A549 (cell line): Measurements from ENCODE around the gene PSD. TPM values are rescaled to one million over a fixed set of nuclear protein-coding genes. Genes with fewer than 3 reads are reported as not detected.

Experiments
- ATAC-seq, 2 experiments: fragments of 200-7000 bp in 1 of 2; fragments of >200 bp in 1 of 2; cut with Nextera tagmentation in 1 of 2; cut with Tn5 transposase in 1 of 2; 3 replicates each; pipeline versions ENCODE4 v1.8.0 to v1.9.1; 2018 to 2020; ENCODE audit warnings: mild to moderate bottlenecking in 1 of 2, moderate library complexity in 1 of 2
- CTCF ChIA-PET: fragments of 300-600 bp; sonication (Branson Sonifier 250); formaldehyde crosslinking; extraction: SDS; loops from one replicate; lab custom pipeline; 2021; ENCODE audit warnings: antibody characterized with exemption, inconsistent platforms; lab: Yijun Ruan, JAX
- POLR2A ChIA-PET: fragments of 350-600 bp; formaldehyde crosslinking; extraction: SDS; loops from one replicate; lab custom pipeline; 2021; ENCODE audit warnings: antibody characterized with exemption, inconsistent platforms; lab: Yijun Ruan, JAX
- DNase-seq, 2 experiments: peaks; one replicate each; pipeline versions ENCODE4 v3.0.0 to v3.0.0-alpha.2; 2011 to 2016; ENCODE audit warnings: low read depth in 1 of 2, low spot score in 1 of 2
- FAIRE-seq: peaks from 2 replicates; lab custom pipeline; 2011; peaks lifted over from hg19 to GRCh38; lab: Jason Lieb, UNC
- H3K27ac ChIP-seq, 2 experiments: fragments of >200 bp; sonication (Bioruptor Twin); formaldehyde crosslinking; 3 replicates each; pipeline ENCODE4 v1.5.1; 2016 to 2017
- H3K4me1 ChIP-seq: fragments of >200 bp; sonication (Bioruptor Twin); formaldehyde crosslinking; 3 replicates; pipeline ENCODE4 v1.6.1; 2016
- H3K4me2 ChIP-seq: fragments of >200 bp; sonication (Bioruptor Twin); formaldehyde crosslinking; 3 replicates; pipeline ENCODE4 v1.6.1; 2016
- H3K4me3 ChIP-seq: fragments of >200 bp; sonication (Bioruptor Twin); formaldehyde crosslinking; 3 replicates; pipeline ENCODE4 v1.5.1; 2016
- H3K9me3 ChIP-seq: fragments of >200 bp; sonication (Bioruptor Twin); formaldehyde crosslinking; 3 replicates; pipeline ENCODE4 v1.6.1; 2016
- BHLHE40 ChIP-seq: IDR thresholded peaks from 2 replicates; pipeline ENCODE4 v1.6.1; 2012; ENCODE audit warnings: low read depth, low read length, inconsistent platforms
- CBX2 ChIP-seq: fragments of 200-600 bp; sonication (generic); IDR thresholded peaks from 2 replicates; pipeline ENCODE4 v1.6.1; 2016; ENCODE audit warnings: low read depth, mild to moderate bottlenecking, borderline replicate concordance
- CBX8 ChIP-seq: fragments of 200-600 bp; sonication (generic); IDR thresholded peaks from 2 replicates; pipeline ENCODE4 v1.6.1; 2016
- E2F6 ChIP-seq: IDR thresholded peaks from 2 replicates; pipeline ENCODE4 v1.6.1; 2012; ENCODE audit warnings: low read depth, borderline replicate concordance
- EHF ChIP-seq: fragments of 250-450 bp; sonication (Bioruptor Pico); IDR thresholded peaks from 2 replicates; pipeline ENCODE4 v1.5.0; 2020; ENCODE audit warnings: mild to moderate bottlenecking
- EP300 ChIP-seq, 2 experiments: fragments of >200 bp; sonication (Bioruptor Twin); formaldehyde crosslinking; IDR thresholded peaks; 2 replicates in 1 of 2; 3 replicates in 1 of 2; pipeline ENCODE4 v1.6.1; 2016 to 2017
- GATA3 ChIP-seq: IDR thresholded peaks from 2 replicates; pipeline ENCODE4 v1.6.1; 2012; ENCODE audit warnings: borderline replicate concordance
- HDAC2 ChIP-seq: fragments of 200-600 bp; sonication (generic); IDR thresholded peaks from 2 replicates; pipeline ENCODE4 v1.6.1; 2016
- HOXA7 ChIP-seq: fragments of 250-450 bp; sonication (Bioruptor Pico); IDR thresholded peaks from 2 replicates; pipeline ENCODE4 v1.5.0; 2020; ENCODE audit warnings: mild to moderate bottlenecking, moderate library complexity
- JUNB ChIP-seq: fragments of >200 bp; sonication (Bioruptor Twin); formaldehyde crosslinking; IDR thresholded peaks from 2 replicates; pipeline ENCODE4 v1.6.1; 2016
- KDM1A ChIP-seq: fragments of 200-600 bp; sonication (generic); IDR thresholded peaks from 2 replicates; pipeline ENCODE4 v1.6.1; 2016; ENCODE audit warnings: low read depth, mild to moderate bottlenecking
- MAFK ChIP-seq: fragments of 450-650 bp; IDR thresholded peaks from 2 replicates; pipeline ENCODE4 v1.6.1; 2014; ENCODE audit not compliant: partially characterized antibody
- MAX ChIP-seq: IDR thresholded peaks from 2 replicates; pipeline ENCODE4 v1.6.1; 2012
- NFE2L2 ChIP-seq: fragments of 150-350 bp; conservative IDR thresholded peaks from 2 replicates; pipeline ENCODE4 v1.6.1; 2014; ENCODE audit warnings: low read length
- PHF8 ChIP-seq: fragments of 200-600 bp; sonication (generic); IDR thresholded peaks from 2 replicates; pipeline ENCODE4 v1.6.1; 2016; ENCODE audit warnings: low read depth, mild to moderate bottlenecking, antibody characterized with exemption, moderate library complexity, borderline replicate concordance
- POLR2A ChIP-seq: IDR thresholded peaks from 2 replicates; pipeline ENCODE4 v1.6.1; 2012; ENCODE audit warnings: mild to moderate bottlenecking, low read length
- RARB ChIP-seq: fragments of 250-450 bp; sonication (Bioruptor Pico); IDR thresholded peaks from 2 replicates; pipeline ENCODE4 v1.8.0; 2021; ENCODE audit warnings: mild to moderate bottlenecking, moderate library complexity
- SMC3 ChIP-seq: fragments of >200 bp; sonication (Bioruptor Twin); formaldehyde crosslinking; IDR thresholded peaks from 3 replicates; pipeline ENCODE4 v1.6.1; 2018; ENCODE audit warnings: inconsistent platforms
- SREBF2 ChIP-seq: fragments of 450-650 bp; IDR thresholded peaks from 2 replicates; pipeline ENCODE4 v1.6.1; 2014; ENCODE audit warnings: mild to moderate bottlenecking, moderate library complexity
- TFCP2L1 ChIP-seq: fragments of 250-450 bp; sonication (Bioruptor Pico); IDR thresholded peaks from 2 replicates; pipeline ENCODE4 v1.5.0; 2021; ENCODE audit warnings: mild to moderate bottlenecking
- ZFP36 ChIP-seq: fragments of 450-650 bp; IDR thresholded peaks from 2 replicates; pipeline ENCODE4 v1.6.1; 2014; ENCODE audit warnings: borderline replicate concordance; ENCODE audit not compliant: partially characterized antibody
- WGBS: methylation state at CpG from one replicate; pipeline ENCODE4 v1.1.6; 2017; ENCODE audit errors: missing lambda C conversion rate; 5-methylcytosine and 5-hydroxymethylcytosine counted together
- polyA plus RNA-seq, 4 experiments: library from polyadenylated mRNA; depleted of rRNA in 3 of 4; stranded (reverse); fragments of >200 nt; fragmentation: RNase III in 1 of 4; extraction: RNeasy Plus Mini Kit Qiagen cat#74134 plus additional on column Dnase treatment in 1 of 4; gene quantifications; 2 replicates in 3 of 4; 3 replicates in 1 of 4; pipeline ENCODE4 v1.2.3, GENCODE V29; 2011 to 2017

The PSD gene
- polyA plus RNA-seq, 2 of the 4 experiments (the other 2 are of a cell fraction) = 0.14 to 0.75 TPM

GRCh38 chr10:102431452-102432124 is 13.0 kb upstream of the PSD start:
- 0 out of 2 replicates have a peak, but pooled peaks have one; percentile 36 for TF ChIP-seq MAX
- TF ChIP-seq NFE2L2 = no peak
- no peak for TF ChIP-seq CBX2
- no peak for TF ChIP-seq SREBF2
- 0 out of 2 replicates have a peak, but pooled peaks have one; percentile 18 for TF ChIP-seq E2F6
- 21% methylated on average over 4 of the region's 4 CpGs for WGBS
- FAIRE-seq (no peak), ATAC-seq (peak; percentile 44 to 56), DNase-seq (peak in 1 of 2 experiments; percentile 45)
- POLR2A ChIA-PET = interaction anchor here (0.5 to 1.7 kb wide), 7 partner anchors 8 to 36 kb away, joined by 3 to 15 read pairs (median 3); partner anchors contain the start of genes FBXL15 and NFKB2
- Histone ChIP-seq H3K27ac (peak overlapping the region; percentile 92 to 95), H3K9me3 (no peaks in the 10 kb centered on the region), H3K4me3 (peak overlapping the region; percentile 87), H3K4me2 (peak overlapping the region; percentile 91), H3K4me1 (peaks cover 14% of the 10 kb centered on the region)
- CTCF ChIA-PET = interaction anchor here (0.7 to 17.4 kb wide), 8 partner anchors 8 to 262 kb away, joined by 3 to 337 read pairs (median 8); partner anchors contain the start of genes C10orf95, FBXL15 and NFKB2

- DNase-seq = no peak
- no peak overlapping the region for H3K4me2 ChIP-seq
- WGBS = 81% methylated on average over 8 of the region's 8 CpGs
- ChIA-PET POLR2A (no interaction called here), CTCF (interaction anchor here (17.4 kb wide), 1 partner anchor 29 kb away, joined by 337 read pairs; the partner anchor contains the start of gene NFKB2)
- H3K27ac ChIP-seq = no peak overlapping the region
- H3K9me3 ChIP-seq = no peaks in the 10 kb centered on the region
- peaks cover 9% of the 10 kb centered on the region for H3K4me1 ChIP-seq
- FAIRE-seq = no peak
- H3K4me3 ChIP-seq = no peak overlapping the region
- TF ChIP-seq KDM1A (no peak), ZFP36 (no peak), POLR2A (no peak), PHF8 (no peak), BHLHE40 (no peak), GATA3 (no peak), MAFK (no peak), EHF (no peak)
- ATAC-seq = no peak
Measured at GRCh38 chr10:102429468-102429867, 10.9 kb upstream of the PSD start.

- FAIRE-seq = no peak
- H3K9me3 ChIP-seq = no peaks in the 10 kb centered on the region
- H3K4me1 ChIP-seq = peaks cover 19% of the 10 kb centered on the region
- no peak overlapping the region for H3K4me2 ChIP-seq
- no peak overlapping the region for H3K27ac ChIP-seq
- POLR2A ChIA-PET = no interaction called here
- no peak overlapping the region for H3K4me3 ChIP-seq
- DNase-seq = no peak
- ATAC-seq = no peak
- TF ChIP-seq MAFK (no peak), JUNB (no peak), HOXA7 (CRISPR knock-in tag) (no peak), EP300 (IDR thresholded peaks at IDR 0.05) (no peak), E2F6 (no peak), EHF (no peak), MAX (no peak), HDAC2 (no peak), GATA3 (no peak), SMC3 (no peak), POLR2A (no peak), TFCP2L1 (CRISPR knock-in tag) (no peak), SREBF2 (no peak), RARB (CRISPR knock-in tag) (no peak), CBX8 (no peak)
- TF ChIP-seq, all 56 proteins: peak for 0
- CTCF ChIA-PET = interaction anchor here (0.6 to 17.4 kb wide), 6 partner anchors 27 to 317 kb away, joined by 3 to 337 read pairs (median 10); partner anchors contain the start of genes NFKB2 and WBP1L
- WGBS = 79% methylated on average over 7 of the region's 7 CpGs
Measured at GRCh38 chr10:102426803-102427287, 8.3 kb upstream of the PSD start.
